Neural progenitor cell (in vitro differentiated cells): ENCODE data around the gene PAH. TPM values are rescaled to one million over a fixed set of nuclear protein-coding genes. Genes with fewer than 3 reads are reported as not detected.

Experiments used
- DNase-seq: peaks from one replicate; pipeline ENCODE4 v3.0.0-alpha.2; 2016; ENCODE audit warnings: low spot score
- H2AFZ ChIP-seq: fragments of 200-600 bp; sonication (generic); replicated peaks from 2 replicates; pipeline ENCODE4 v1.6.1; 2016; ENCODE audit warnings: antibody characterized with exemption
- H3F3A ChIP-seq: fragments of 200-600 bp; sonication (generic); 2 replicates; pipeline ENCODE4 v1.6.1; 2016; ENCODE audit warnings: antibody characterized with exemption, low read depth
- H3K27ac ChIP-seq: fragments of 200-600 bp; sonication (generic); 2 replicates; pipeline ENCODE4 v1.5.1; 2016; ENCODE audit warnings: mild to moderate bottlenecking
- H3K27me3 ChIP-seq: fragments of 200-600 bp; sonication (generic); 2 replicates; pipeline ENCODE4 v1.6.1; 2016; ENCODE audit warnings: mild to moderate bottlenecking, moderate library complexity
- H3K36me3 ChIP-seq: fragments of 200-600 bp; sonication (generic); 2 replicates; pipeline ENCODE4 v1.5.1; 2016
- H3K4me1 ChIP-seq: fragments of 200-600 bp; sonication (generic); 2 replicates; pipeline ENCODE4 v1.6.1; 2016; ENCODE audit warnings: mixed run types
- H3K4me2 ChIP-seq: fragments of 200-600 bp; sonication (generic); 2 replicates; pipeline ENCODE4 v1.6.1; 2016
- H3K4me3 ChIP-seq: fragments of 200-600 bp; sonication (generic); 2 replicates; pipeline ENCODE4 v1.5.1; 2016
- H3K79me2 ChIP-seq: fragments of 200-600 bp; sonication (generic); 2 replicates; pipeline ENCODE4 v1.6.1; 2016; ENCODE audit warnings: low read depth
- H3K9ac ChIP-seq: fragments of 200-600 bp; sonication (generic); 2 replicates; pipeline ENCODE4 v1.6.1; 2016
- H3K9me3 ChIP-seq: fragments of 200-600 bp; sonication (generic); 2 replicates; pipeline ENCODE4 v1.5.1; 2016; ENCODE audit warnings: low read depth
- H4K20me1 ChIP-seq: fragments of 200-600 bp; sonication (generic); 2 replicates; pipeline ENCODE4 v1.6.1; 2016; ENCODE audit warnings: low read depth
- H3K27ac Mint-ChIP-seq: 3 replicates; pipeline ENCODE4 v1.8.0; 2021; ENCODE audit warnings: mixed read lengths
- H3K27me3 Mint-ChIP-seq: 2 replicates; pipeline ENCODE4 v1.8.0; 2022; ENCODE audit warnings: low read depth, mild to moderate bottlenecking, inconsistent platforms, moderate library complexity, mixed read lengths; ENCODE audit not compliant: insufficient read depth
- H3K36me3 Mint-ChIP-seq: 3 replicates; pipeline ENCODE4 v1.8.0; 2021; ENCODE audit warnings: mixed read lengths
- H3K4me1 Mint-ChIP-seq: 3 replicates; pipeline ENCODE4 v1.8.0; 2021; ENCODE audit warnings: mixed read lengths
- H3K4me3 Mint-ChIP-seq: 3 replicates; pipeline ENCODE4 v1.8.0; 2021; ENCODE audit warnings: mild to moderate bottlenecking, moderate library complexity, mixed read lengths
- H3K9me3 Mint-ChIP-seq: 3 replicates; pipeline ENCODE4 v1.8.0; 2020; ENCODE audit warnings: mixed read lengths
- EZH2 ChIP-seq: fragments of 200-600 bp; sonication (generic); IDR thresholded peaks from 2 replicates; pipeline ENCODE4 v1.6.1; 2017; ENCODE audit warnings: antibody characterized with exemption, mild to moderate bottlenecking, moderate library complexity
- EZH2phosphoT487 ChIP-seq: fragments of 200-600 bp; sonication (generic); IDR thresholded peaks from 2 replicates; pipeline ENCODE4 v1.6.1; 2017; ENCODE audit warnings: antibody characterized with exemption
- total RNA-seq: library from RNA; depleted of rRNA; stranded (reverse); fragments of >200 nt; gene quantifications from 2 replicates; pipeline ENCODE4 v1.2.3, GENCODE V29; 2015; ENCODE audit warnings: low replicate concordance
- TF ChIP-seq, protein P1 (sequence below): fragments of 200-600 bp; sonication (generic); IDR thresholded peaks from 2 replicates; pipeline ENCODE4 v1.5.1; 2017; ENCODE audit warnings: antibody characterized with exemption, mild to moderate bottlenecking

PAH gene
- total RNA-seq, 1 donor from 2014 or later = 0.07 TPM

DNA sequence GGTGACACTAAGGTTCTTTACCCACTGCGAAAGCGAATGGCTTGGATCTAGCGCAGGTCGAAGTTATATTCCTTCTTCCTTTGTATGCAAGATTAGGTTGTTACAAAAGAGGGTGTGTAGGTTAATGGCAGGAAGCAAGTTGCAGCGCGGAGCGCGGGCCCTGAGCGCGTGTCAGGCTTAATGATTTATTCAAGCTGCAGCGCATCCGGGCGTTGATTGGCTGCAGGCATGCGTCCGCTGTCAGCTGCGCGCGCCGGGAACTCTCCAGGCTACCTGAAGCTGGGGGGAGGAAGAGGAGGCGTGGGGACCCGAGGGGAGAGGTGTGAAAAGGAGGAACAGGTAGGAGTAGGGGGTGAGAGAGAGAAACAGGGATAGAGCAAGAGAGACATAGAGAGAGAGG is 47.8 kb upstream of the PAH start:
- Histone ChIP-seq H3K9ac (no peak overlapping the region), H2AFZ (no peak overlapping the region), H3K4me2 (peak overlapping the region; percentile 80), H3K27ac (no peak overlapping the region), H3K9me3 (peaks cover 12% of the 10 kb centered on the region), H3K4me1 (peaks cover 34% of the 10 kb centered on the region), H3K4me3 (peak overlapping the region; percentile 38), H3K27me3 (peaks cover 100% of the 10 kb centered on the region), H3F3A (peaks cover 28% of the 10 kb centered on the region), H3K36me3 (no peaks in the 10 kb centered on the region), H4K20me1 (peaks cover 48% of the 10 kb centered on the region), H3K79me2 (no peaks in the 10 kb centered on the region)
- H3K27ac Mint-ChIP-seq = no peak overlapping the region
- peaks cover 62% of the 10 kb centered on the region for H3K4me1 Mint-ChIP-seq
- H3K36me3 Mint-ChIP-seq = peaks cover 4% of the 10 kb centered on the region
- H3K9me3 Mint-ChIP-seq = peaks cover 14% of the 10 kb centered on the region
- TF ChIP-seq EZH2 (peak; percentile 60), EZH2phosphoT487 (peak; percentile 20)
- TF ChIP-seq, protein P1, sequence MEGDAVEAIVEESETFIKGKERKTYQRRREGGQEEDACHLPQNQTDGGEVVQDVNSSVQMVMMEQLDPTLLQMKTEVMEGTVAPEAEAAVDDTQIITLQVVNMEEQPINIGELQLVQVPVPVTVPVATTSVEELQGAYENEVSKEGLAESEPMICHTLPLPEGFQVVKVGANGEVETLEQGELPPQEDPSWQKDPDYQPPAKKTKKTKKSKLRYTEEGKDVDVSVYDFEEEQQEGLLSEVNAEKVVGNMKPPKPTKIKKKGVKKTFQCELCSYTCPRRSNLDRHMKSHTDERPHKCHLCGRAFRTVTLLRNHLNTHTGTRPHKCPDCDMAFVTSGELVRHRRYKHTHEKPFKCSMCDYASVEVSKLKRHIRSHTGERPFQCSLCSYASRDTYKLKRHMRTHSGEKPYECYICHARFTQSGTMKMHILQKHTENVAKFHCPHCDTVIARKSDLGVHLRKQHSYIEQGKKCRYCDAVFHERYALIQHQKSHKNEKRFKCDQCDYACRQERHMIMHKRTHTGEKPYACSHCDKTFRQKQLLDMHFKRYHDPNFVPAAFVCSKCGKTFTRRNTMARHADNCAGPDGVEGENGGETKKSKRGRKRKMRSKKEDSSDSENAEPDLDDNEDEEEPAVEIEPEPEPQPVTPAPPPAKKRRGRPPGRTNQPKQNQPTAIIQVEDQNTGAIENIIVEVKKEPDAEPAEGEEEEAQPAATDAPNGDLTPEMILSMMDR = no peak
- DNase-seq = peak; percentile 80
- H3K4me3 Mint-ChIP-seq = peak overlapping the region; percentile 83
- peaks cover 61% of the 10 kb centered on the region for H3K27me3 Mint-ChIP-seq

DNA sequence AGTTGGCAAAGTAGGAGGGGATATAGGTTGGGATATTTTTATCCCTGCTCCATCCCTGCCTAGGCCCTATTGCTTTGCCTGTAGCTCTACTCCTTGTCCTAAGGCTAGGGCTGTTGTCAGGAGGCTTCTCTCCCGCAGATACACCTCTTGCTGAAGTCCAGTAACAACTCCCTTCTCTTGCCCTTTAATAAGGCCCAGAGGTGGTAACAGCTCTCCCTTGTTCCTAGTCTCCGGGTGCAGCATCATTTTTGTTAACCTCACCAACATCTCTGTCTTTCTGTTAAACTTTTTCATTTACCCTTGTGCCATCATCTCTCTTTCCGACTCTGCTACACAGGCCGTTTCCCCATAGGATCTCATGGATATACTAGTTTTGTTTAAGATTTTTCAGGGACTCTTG is 46.8 kb upstream of the PAH start:
- Histone ChIP-seq H3K4me1 (peaks cover 34% of the 10 kb centered on the region), H3K36me3 (no peaks in the 10 kb centered on the region), H3K4me2 (no peak overlapping the region), H3K79me2 (no peaks in the 10 kb centered on the region), H3K27me3 (peaks cover 100% of the 10 kb centered on the region), H3K27ac (no peak overlapping the region), H3K4me3 (no peak overlapping the region), H3K9me3 (peaks cover 12% of the 10 kb centered on the region), H3K9ac (no peak overlapping the region), H4K20me1 (peaks cover 58% of the 10 kb centered on the region), H3F3A (peaks cover 33% of the 10 kb centered on the region), H2AFZ (no peak overlapping the region)
- Mint-ChIP-seq H3K4me3 (peak overlapping the region; percentile 11), H3K27ac (no peak overlapping the region), H3K4me1 (peaks cover 67% of the 10 kb centered on the region), H3K27me3 (peaks cover 69% of the 10 kb centered on the region), H3K9me3 (peaks cover 14% of the 10 kb centered on the region), H3K36me3 (peaks cover 4% of the 10 kb centered on the region)
- DNase-seq = no peak
- TF ChIP-seq, protein P1 = no peak
- TF ChIP-seq EZH2phosphoT487 = no peak
- TF ChIP-seq EZH2 = no peak

DNA sequence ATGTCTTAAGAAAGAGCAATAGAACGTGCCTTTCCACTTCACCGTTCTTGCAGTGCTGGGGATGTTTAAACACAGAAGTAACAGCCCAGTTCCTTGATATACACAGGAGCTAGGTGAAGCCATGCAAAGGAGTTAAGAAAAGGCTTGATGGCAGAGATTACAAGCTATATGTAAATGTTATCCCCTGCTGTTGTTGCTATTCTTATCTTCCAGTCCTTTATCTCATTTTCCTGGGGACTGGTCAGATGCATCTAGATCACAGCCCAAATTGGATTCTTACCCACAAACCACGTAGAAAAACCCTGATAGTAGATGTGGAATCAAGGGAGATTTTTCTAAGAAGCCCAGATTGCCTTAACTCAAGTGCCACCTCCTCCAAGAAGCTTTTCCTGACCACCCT is 45.9 kb upstream of the PAH start:
- peaks cover 14% of the 10 kb centered on the region for H3K9me3 Mint-ChIP-seq
- no peak overlapping the region for H3K27ac Mint-ChIP-seq
- peaks cover 12% of the 10 kb centered on the region for H3K9me3 ChIP-seq

More for the DNA sequence above, 45.9 kb upstream of the PAH start:
- Histone ChIP-seq H3K4me3 (no peak overlapping the region), H3K4me2 (peak overlapping the region; percentile 25), H4K20me1 (peaks cover 62% of the 10 kb centered on the region), H3K4me1 (peaks cover 35% of the 10 kb centered on the region), H3K79me2 (no peaks in the 10 kb centered on the region), H3K27ac (no peak overlapping the region), H3K36me3 (no peaks in the 10 kb centered on the region), H3F3A (peaks cover 41% of the 10 kb centered on the region), H2AFZ (no peak overlapping the region), H3K9ac (no peak overlapping the region), H3K27me3 (peaks cover 100% of the 10 kb centered on the region)
- TF ChIP-seq EZH2phosphoT487 (no peak), EZH2 (no peak)
- TF ChIP-seq, protein P1 = no peak
- DNase-seq = no peak
- H3K36me3 Mint-ChIP-seq = peaks cover 4% of the 10 kb centered on the region
- peak overlapping the region; percentile 68 for H3K4me3 Mint-ChIP-seq
- H3K27me3 Mint-ChIP-seq = peaks cover 65% of the 10 kb centered on the region
- peaks cover 67% of the 10 kb centered on the region for H3K4me1 Mint-ChIP-seq
